HG02763 (cell line): ENCODE measurements around the gene MSI1.

ENCODE experiments used
- ATAC-seq: cut with Tn5 transposase; IDR thresholded peaks from one replicate; pipeline ENCODE4 v1.9.1; 2021; ENCODE audit warnings: mild to moderate bottlenecking, moderate library complexity; ENCODE audit not compliant: unreplicated experiment

MSI1 gene

GRCh38 chr12:120368789-120369602 is at the start of gene MSI1:
TSS of gene MSI1 (minus strand) at chr12:120369164. CDS start at chr12:120369091, 73 bp downstream.
- no peak for ATAC-seq

- no peak for ATAC-seq
These were observed 49.1 kb upstream of the MSI1 start for GRCh38 chr12:120417917-120418580.

GRCh38 chr12:120416490-120417216 is 47.7 kb upstream of the MSI1 start:
- no peak for ATAC-seq

- no peak for ATAC-seq
These were observed 45.1 kb upstream of the MSI1 start for GRCh38 chr12:120413901-120414695.

GRCh38 chr12:120412421-120412820 is 43.5 kb upstream of the MSI1 start:
- no peak for ATAC-seq

GRCh38 chr12:120408771-120409170 is 39.8 kb upstream of the MSI1 start:
- ATAC-seq: no peak

GRCh38 chr12:120406553-120406952 is 37.6 kb upstream of the MSI1 start:
- ATAC-seq: no peak

GRCh38 chr12:120406069-120406468 is 37.1 kb upstream of the MSI1 start:
- no peak for ATAC-seq

- no peak for ATAC-seq
These were observed 35.3 kb upstream of the MSI1 start for GRCh38 chr12:120404271-120404670.

GRCh38 chr12:120403869-120404268 is 34.9 kb upstream of the MSI1 start:
- no peak for ATAC-seq

GRCh38 chr12:120402217-120402616 is 33.3 kb upstream of the MSI1 start:
- ATAC-seq: no peak

- ATAC-seq: no peak
These were observed 30.6 kb upstream of the MSI1 start for GRCh38 chr12:120399531-120399930.

GRCh38 chr12:120397824-120398540 is 29.0 kb upstream of the MSI1 start:
- no peak for ATAC-seq

- no peak for ATAC-seq
These were observed 25.8 kb upstream of the MSI1 start for GRCh38 chr12:120394483-120395367.

GRCh38 chr12:120390540-120391120 is 21.7 kb upstream of the MSI1 start:
- no peak for ATAC-seq

- no peak for ATAC-seq
These were observed 19.9 kb upstream of the MSI1 start for GRCh38 chr12:120388691-120389481.

GRCh38 chr12:120381752-120382419 is 12.9 kb upstream of the MSI1 start:
- no peak for ATAC-seq

GRCh38 chr12:120378036-120378435 is 9.1 kb upstream of the MSI1 start:
- ATAC-seq: no peak
